Measurements from ENCODE around the gene NR2C2. TPM values are rescaled to one million over a fixed set of nuclear protein-coding genes. Genes with fewer than 3 reads are reported as not detected.

Gene NR2C2
- total RNA-seq, 2 donors from 2014 or later = 41.8 to 43.6 TPM

- no peak for ATAC-seq
- DNase-seq = no peak
- intact Hi-C loops (cut with DNase I, micrococcal nuclease) = no loop called here
Measured at GRCh38 chr3:15071699-15072098, 124.3 kb downstream of the NR2C2 start.

- DNase-seq (no peak), ATAC-seq (no peak)
- intact Hi-C loops (cut with DNase I, micrococcal nuclease) = no loop called here
Measured at GRCh38 chr3:15074500-15074899, 127.1 kb downstream of the NR2C2 start.

GRCh38 chr3:15079091-15079490 lies 131.7 kb downstream of the NR2C2 start:
- peak; percentile 44 for ATAC-seq
- intact Hi-C loops (cut with DNase I, micrococcal nuclease) = no loop called here
- no peak for DNase-seq

- DNase-seq (no peak), ATAC-seq (no peak)
- intact Hi-C loops (cut with DNase I, micrococcal nuclease) = no loop called here
Measured at GRCh38 chr3:15081960-15082664, 134.7 kb downstream of the NR2C2 start.

- DNase-seq = no peak
- ATAC-seq = no peak
- intact Hi-C loops (cut with DNase I, micrococcal nuclease) = no loop called here
Measured at GRCh38 chr3:15083252-15083651, 135.9 kb downstream of the NR2C2 start.

GRCh38 chr3:15086263-15086662 lies 138.9 kb downstream of the NR2C2 start:
- ATAC-seq (no peak), DNase-seq (no peak)
- intact Hi-C loops (cut with DNase I, micrococcal nuclease) = no loop called here

GRCh38 chr3:15086699-15087098 lies 139.3 kb downstream of the NR2C2 start:
- no peak for ATAC-seq
- no peak for DNase-seq
- intact Hi-C loops (cut with DNase I, micrococcal nuclease) = no loop called here

GRCh38 chr3:15089201-15089600 lies 141.8 kb downstream of the NR2C2 start:
- intact Hi-C loops (cut with DNase I, micrococcal nuclease) = no loop called here
- DNase-seq (no peak), ATAC-seq (no peak)

GRCh38 chr3:15091575-15091974 lies 144.2 kb downstream of the NR2C2 start:
- intact Hi-C loops (cut with DNase I, micrococcal nuclease) = no loop called here
- DNase-seq (no peak), ATAC-seq (no peak)

GRCh38 chr3:15092686-15093085 lies 145.3 kb downstream of the NR2C2 start:
- ATAC-seq = no peak
- intact Hi-C loops (cut with DNase I, micrococcal nuclease) = no loop called here
- DNase-seq = no peak

- intact Hi-C loops (cut with DNase I, micrococcal nuclease) = no loop called here
- DNase-seq (no peak), ATAC-seq (no peak)
Measured at GRCh38 chr3:15094187-15094875, 146.9 kb downstream of the NR2C2 start.

- ATAC-seq (no peak), DNase-seq (no peak)
- intact Hi-C loops (cut with DNase I, micrococcal nuclease) = no loop called here
Measured at GRCh38 chr3:15096046-15096445, 148.7 kb downstream of the NR2C2 start.

- intact Hi-C loops (cut with DNase I, micrococcal nuclease) = no loop called here
- DNase-seq (no peak), ATAC-seq (no peak)
Measured at GRCh38 chr3:15097891-15098290, 150.5 kb downstream of the NR2C2 start.

Other genes with a start within 250 kb of the NR2C2 start
- 1 to 10 TPM; 5.8 to 9.8 TPM for gene FGD5, start 128.6 kb upstream of the NR2C2 start, total RNA-seq
- gene MRPS25, start 117.7 kb downstream of the NR2C2 start, total RNA-seq = 10 to 100 TPM; 68.3 to 82.7 TPM
- gene RBSN, start 151.6 kb downstream of the NR2C2 start, total RNA-seq = 10 to 100 TPM; 13.8 to 15.7 TPM